Transverse colon (tissue), 4 donors: ENCODE measurements around the gene INPP5B.

Experiments
- EP300 ChIP-seq: sonication (generic); formaldehyde crosslinking; IDR thresholded peaks from one replicate; pipeline ENCODE4 v1.6.1; 2017; ENCODE audit warnings: antibody characterized with exemption, low read depth
- POLR2AphosphoS5 ChIP-seq, 3 donors: sonication (generic); formaldehyde crosslinking; IDR thresholded peaks; one replicate each; pipeline ENCODE4 v1.6.1; 2016; ENCODE audit warnings: antibody characterized with exemption in 3 of 3
- TF ChIP-seq, protein P1 (sequence below), 5 experiments: fragments of 200-600 bp in 3 of 5; fragments of 450-650 bp in 2 of 5; sonication (generic) in 3 of 5; IDR thresholded peaks; 1 replicate in 2 of 5; 2 replicates in 3 of 5; pipeline ENCODE4 v1.5.1; 2016 to 2017; ENCODE audit warnings: antibody characterized with exemption in 5 of 5, inconsistent platforms in 3 of 5, mild to moderate bottlenecking in 2 of 5, moderate library complexity in 1 of 5

- TF ChIP-seq, protein P1, sequence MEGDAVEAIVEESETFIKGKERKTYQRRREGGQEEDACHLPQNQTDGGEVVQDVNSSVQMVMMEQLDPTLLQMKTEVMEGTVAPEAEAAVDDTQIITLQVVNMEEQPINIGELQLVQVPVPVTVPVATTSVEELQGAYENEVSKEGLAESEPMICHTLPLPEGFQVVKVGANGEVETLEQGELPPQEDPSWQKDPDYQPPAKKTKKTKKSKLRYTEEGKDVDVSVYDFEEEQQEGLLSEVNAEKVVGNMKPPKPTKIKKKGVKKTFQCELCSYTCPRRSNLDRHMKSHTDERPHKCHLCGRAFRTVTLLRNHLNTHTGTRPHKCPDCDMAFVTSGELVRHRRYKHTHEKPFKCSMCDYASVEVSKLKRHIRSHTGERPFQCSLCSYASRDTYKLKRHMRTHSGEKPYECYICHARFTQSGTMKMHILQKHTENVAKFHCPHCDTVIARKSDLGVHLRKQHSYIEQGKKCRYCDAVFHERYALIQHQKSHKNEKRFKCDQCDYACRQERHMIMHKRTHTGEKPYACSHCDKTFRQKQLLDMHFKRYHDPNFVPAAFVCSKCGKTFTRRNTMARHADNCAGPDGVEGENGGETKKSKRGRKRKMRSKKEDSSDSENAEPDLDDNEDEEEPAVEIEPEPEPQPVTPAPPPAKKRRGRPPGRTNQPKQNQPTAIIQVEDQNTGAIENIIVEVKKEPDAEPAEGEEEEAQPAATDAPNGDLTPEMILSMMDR (IDR thresholded peaks at IDR 0.05): no peak
- TF ChIP-seq POLR2AphosphoS5 (IDR thresholded peaks at IDR 0.05) (no peak), EP300 (no peak)
Measured at GRCh38 chr1:37845049-37845646, 101.7 kb downstream of the INPP5B start.
